ENCODE measurements around the gene MPZL3. TPM values are rescaled to one million over a fixed set of nuclear protein-coding genes. Genes with fewer than 3 reads are reported as not detected.
A peak's percentile ranks its signal among the peaks of the same experiment; 100 is the strongest.

The MPZL3 gene
- total and polyA plus RNA-seq, 2 experiments from 2014 or later = 10.2 to 20.6 TPM

- DNase-seq (ENCODE audit: low spot score) = no peak
- Histone ChIP-seq H3K9me3 (ENCODE audit: low read depth) (no peaks in the 10 kb centered on the region), H3K79me2 (no peaks in the 10 kb centered on the region), H3K9me2 (replicated peaks; ENCODE audit: insufficient read depth) (no peaks in the 10 kb centered on the region), H3K4me1 (ENCODE audit: insufficient read depth) (peaks cover 30% of the 10 kb centered on the region), H3K27me3 (no peaks in the 10 kb centered on the region), H3K4me3 (no peak overlapping the region), H3K4me2 (no peak overlapping the region), H4K20me1 (ENCODE audit: insufficient read depth, poor library complexity, severe bottlenecking) (no peaks in the 10 kb centered on the region), H3K27ac (peak overlapping the region; percentile 5), H2AFZ (no peak overlapping the region), H3K36me3 (replicated peaks; ENCODE audit: insufficient read depth, low read depth) (no peaks in the 10 kb centered on the region)
- 83% methylated on average over 11 of the region's 11 CpGs for WGBS (ENCODE audit: low lambda C conversion rate, missing lambda C conversion rate)
- TF ChIP-seq EZH2phosphoT487 (IDR thresholded peaks at IDR 0.05; ENCODE audit: low read depth, severe bottlenecking, unreplicated experiment) (no peak), EZH2 (IDR thresholded peaks at IDR 0.05; ENCODE audit: borderline replicate concordance) (no peak), CTCF (IDR thresholded peaks at IDR 0.05; ENCODE audit: poor library complexity) (no peak)
These were observed 35.3 kb downstream of the MPZL3 start for GRCh38 chr11:118216621-118217481.

- H2AFZ ChIP-seq = no peak overlapping the region
- 95% methylated on average over 7 of the region's 7 CpGs for WGBS (ENCODE audit: low lambda C conversion rate, missing lambda C conversion rate)
- no peaks in the 10 kb centered on the region for H4K20me1 ChIP-seq (ENCODE audit: insufficient read depth, poor library complexity, severe bottlenecking)
- TF ChIP-seq EZH2phosphoT487 (IDR thresholded peaks at IDR 0.05; ENCODE audit: low read depth, severe bottlenecking, unreplicated experiment) (no peak), CTCF (IDR thresholded peaks at IDR 0.05; ENCODE audit: poor library complexity) (no peak), EZH2 (IDR thresholded peaks at IDR 0.05; ENCODE audit: borderline replicate concordance) (no peak)
- H3K4me3 ChIP-seq = no peak overlapping the region
- no peaks in the 10 kb centered on the region for H3K79me2 ChIP-seq
- H3K9me3 ChIP-seq (ENCODE audit: low read depth) = no peaks in the 10 kb centered on the region
- H3K9me2 ChIP-seq (replicated peaks; ENCODE audit: insufficient read depth) = no peaks in the 10 kb centered on the region
- peaks cover 40% of the 10 kb centered on the region for H3K4me1 ChIP-seq (ENCODE audit: insufficient read depth)
- no peak for DNase-seq (ENCODE audit: low spot score)
- H3K36me3 ChIP-seq (replicated peaks; ENCODE audit: insufficient read depth, low read depth) = no peaks in the 10 kb centered on the region
- H3K4me2 ChIP-seq = no peak overlapping the region
- peak overlapping the region; percentile 96 for H3K27ac ChIP-seq
- no peaks in the 10 kb centered on the region for H3K27me3 ChIP-seq
These were observed 36.4 kb downstream of the MPZL3 start for GRCh38 chr11:118215765-118216164.

GRCh38 chr11:118215262-118215661, 36.9 kb downstream of the MPZL3 start:
- H3K9me2 ChIP-seq (replicated peaks; ENCODE audit: insufficient read depth) = no peaks in the 10 kb centered on the region
- no peaks in the 10 kb centered on the region for H3K79me2 ChIP-seq
- 87% methylated on average over 3 of the region's 3 CpGs for WGBS (ENCODE audit: low lambda C conversion rate, missing lambda C conversion rate)
- no peak for DNase-seq (ENCODE audit: low spot score)
- H3K36me3 ChIP-seq (replicated peaks; ENCODE audit: insufficient read depth, low read depth) = no peaks in the 10 kb centered on the region
- H3K4me1 ChIP-seq (ENCODE audit: insufficient read depth) = peaks cover 45% of the 10 kb centered on the region
- no peaks in the 10 kb centered on the region for H3K27me3 ChIP-seq
- H3K27ac ChIP-seq = peak overlapping the region; percentile 96
- TF ChIP-seq CTCF (IDR thresholded peaks at IDR 0.05; ENCODE audit: poor library complexity) = no peak
- TF ChIP-seq EZH2 (IDR thresholded peaks at IDR 0.05; ENCODE audit: borderline replicate concordance) = no peak
- no peak for TF ChIP-seq EZH2phosphoT487 (IDR thresholded peaks at IDR 0.05; ENCODE audit: low read depth, severe bottlenecking, unreplicated experiment)
- H2AFZ ChIP-seq = no peak overlapping the region
- H3K9me3 ChIP-seq (ENCODE audit: low read depth) = no peaks in the 10 kb centered on the region
- no peak overlapping the region for H3K4me3 ChIP-seq
- H4K20me1 ChIP-seq (ENCODE audit: insufficient read depth, poor library complexity, severe bottlenecking) = no peaks in the 10 kb centered on the region
- H3K4me2 ChIP-seq = no peak overlapping the region

All from hepatocyte (in vitro differentiated cells).